Caco-2 (cell line): ENCODE results near the gene NUP35. TPM values are rescaled to one million over a fixed set of nuclear protein-coding genes. Genes with fewer than 3 reads are reported as not detected.

Source experiments
- BruUV-seq: library from RNA; stranded (reverse); fragments of 400-500 nt; replicated peaks from 2 replicates; lab custom pipeline; 2021; lab: Mats Ljungman, UMichigan
- CTCF ChIA-PET: fragments of 300-600 bp; sonication (Branson Sonifier 250); formaldehyde crosslinking; loops from one replicate; lab custom pipeline; 2022; ENCODE audit warnings: antibody characterized with exemption; lab: Charles Lee
- POLR2A ChIA-PET: fragments of 300-600 bp; sonication (Branson Sonifier 250); formaldehyde crosslinking; loops from one replicate; lab custom pipeline; 2022; ENCODE audit warnings: antibody characterized with exemption; lab: Charles Lee
- DNase-seq, 2 experiments: peaks; one replicate each; pipeline versions ENCODE4 v3.0.0 to v3.0.0-alpha.2; 2020 to 2022
- H3K27me3 ChIP-seq: replicated peaks from 2 replicates; pipeline ENCODE4 v1.6.0; 2011; ENCODE audit warnings: low read length; ENCODE audit not compliant: control insufficient read depth, insufficient read depth
- H3K36me3 ChIP-seq: 2 replicates; pipeline ENCODE4 v1.5.1; 2011; ENCODE audit warnings: low read length; ENCODE audit not compliant: control insufficient read depth, insufficient read depth
- H3K4me1 ChIP-seq: fragments of 250-450 bp; sonication (Bioruptor Pico); 2 replicates; pipeline ENCODE4 v1.5.1; 2020; ENCODE audit warnings: mild to moderate bottlenecking
- H3K4me3 ChIP-seq: 2 replicates; pipeline ENCODE4 v1.5.1; 2011; ENCODE audit warnings: low read depth, mild to moderate bottlenecking, control low read depth, low read length
- H3K9me3 ChIP-seq: fragments of 250-450 bp; sonication (Bioruptor Pico); 2 replicates; pipeline ENCODE4 v1.5.1; 2020; ENCODE audit warnings: mild to moderate bottlenecking, moderate library complexity
- H3K27ac Mint-ChIP-seq: one replicate; pipeline ENCODE4 v1.8.0; 2022; ENCODE audit warnings: mixed read lengths; ENCODE audit not compliant: unreplicated experiment
- H3K27me3 Mint-ChIP-seq: one replicate; pipeline ENCODE4 v1.8.0; 2022; ENCODE audit warnings: mixed read lengths; ENCODE audit not compliant: insufficient read depth, unreplicated experiment
- H3K36me3 Mint-ChIP-seq: one replicate; pipeline ENCODE4 v1.8.0; 2022; ENCODE audit warnings: mild to moderate bottlenecking, mixed read lengths; ENCODE audit not compliant: insufficient read depth, unreplicated experiment
- H3K4me1 Mint-ChIP-seq: one replicate; pipeline ENCODE4 v1.8.0; 2022; ENCODE audit warnings: low read depth, mixed read lengths; ENCODE audit not compliant: unreplicated experiment
- H3K4me3 Mint-ChIP-seq: one replicate; pipeline ENCODE4 v1.8.0; 2022; ENCODE audit warnings: mild to moderate bottlenecking, moderate library complexity, mixed read lengths; ENCODE audit not compliant: unreplicated experiment
- H3K9me3 Mint-ChIP-seq: one replicate; pipeline ENCODE4 v1.8.0; 2022; ENCODE audit warnings: mixed read lengths; ENCODE audit not compliant: unreplicated experiment
- CTCF ChIP-seq, 2 experiments: fragments of 200-600 bp in 1 of 2; IDR thresholded peaks; 1 replicate in 1 of 2; 2 replicates in 1 of 2; pipeline versions ENCODE4 v1.5.1 to v1.8.0; 2011 to 2022; ENCODE audit warnings: antibody characterized with exemption in 1 of 2, control low read depth in 1 of 2, inconsistent platforms in 1 of 2, low read depth in 1 of 2, low read length in 1 of 2, mild to moderate bottlenecking in 1 of 2, moderate library complexity in 1 of 2; ENCODE audit not compliant: insufficient read depth in 1 of 2, severe bottlenecking in 1 of 2, unreplicated experiment in 1 of 2
- intact Hi-C: fragments of 100-400 bp; cut with micrococcal nuclease; formaldehyde crosslinking; loops from one replicate; pipeline ENCODE4 v1.10.0; 2022; ENCODE audit not compliant: unreplicated experiment
- total RNA-seq: library from RNA; stranded (reverse); gene quantifications from 2 replicates; pipeline ENCODE4 v1.2.3, GENCODE V29; 2022

Gene NUP35
- total RNA-seq, 1 experiment from 2014 or later: 34.7 TPM

DNA sequence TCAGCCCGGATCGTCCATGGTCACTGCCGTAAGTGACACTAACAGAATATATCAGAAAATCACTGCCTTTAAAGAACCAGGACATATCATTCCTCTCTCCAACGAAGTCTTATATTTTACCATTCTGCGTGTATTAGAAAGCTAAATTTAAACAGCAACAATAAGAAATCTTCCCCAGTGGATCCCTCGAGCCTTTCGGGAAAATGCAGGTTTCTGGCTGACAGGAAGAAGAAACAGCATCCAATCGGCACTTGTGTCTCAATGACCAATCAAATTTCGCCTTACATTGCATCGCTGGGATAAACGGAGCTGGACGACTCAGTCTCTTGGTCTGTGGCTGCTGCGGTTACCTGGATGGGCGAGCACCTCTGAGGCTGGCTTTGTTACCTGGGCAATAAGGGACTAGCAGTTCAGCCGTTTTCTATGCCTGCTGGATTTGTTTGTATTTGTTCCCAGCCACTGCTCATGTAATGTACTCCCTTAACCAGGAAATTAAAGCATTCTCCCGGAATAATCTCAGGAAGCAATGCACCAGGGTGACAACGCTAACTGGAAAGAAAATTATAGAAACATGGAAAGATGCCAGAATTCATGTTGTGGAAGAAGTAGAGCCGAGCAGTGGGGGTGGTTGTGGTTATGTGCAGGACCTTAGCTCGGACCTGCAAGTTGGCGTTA, 45.6 kb upstream of the NUP35 start, which contains the start of gene DUSP19:
TSS of gene DUSP19 (plus strand) at position 284 of the 675 bp plus-strand sequence. CDS start at position 471, 187 bp downstream.
- Mint-ChIP-seq H3K4me3 (peak within 1 kb of the TSS; percentile 92), H3K36me3 (peaks cover 6% of the 10 kb centered on the region), H3K9me3 (no peaks in the 10 kb centered on the region), H3K4me1 (no peaks in the 10 kb centered on the region), H3K27ac (peak within 1 kb of the TSS; percentile 66), H3K27me3 (no peaks in the 10 kb centered on the region)
- H3K4me1 ChIP-seq: peaks cover 8% of the 10 kb centered on the region; the same call in 1 of the 2 replicates
- POLR2A ChIA-PET: interaction anchor here (0.6 to 1.0 kb wide), 2 partner anchors 46 to 560 kb away, joined by 3 to 11 read pairs; partner anchors contain the start of gene NUP35
- BruUV-seq: no TSS peak
- H3K27me3 ChIP-seq: no peaks in the 10 kb centered on the region
- intact Hi-C loops: loop anchor here (1.0 kb wide), 4 partner anchors 13 to 46 kb away; partner anchors contain the start of genes NCKAP1 and NUP35
- peak; percentile 97 for DNase-seq
- no peaks in the 10 kb centered on the region for H3K9me3 ChIP-seq
- peak within 1 kb of the TSS; percentile 53 for H3K4me3 ChIP-seq
- TF ChIP-seq CTCF (IDR thresholded peaks at IDR 0.05; ENCODE audit: insufficient read depth in 1 of 2, low read depth in 1 of 2, low read length in 1 of 2, severe bottlenecking in 1 of 2, unreplicated experiment in 1 of 2): no peak
- CTCF ChIA-PET: no interaction called here
- H3K36me3 ChIP-seq: no peaks in the 10 kb centered on the region

- H3K9me3 Mint-ChIP-seq: no peaks in the 10 kb centered on the region
- no peaks in the 10 kb centered on the region for H3K4me1 Mint-ChIP-seq
- Histone ChIP-seq H3K27me3 (no peaks in the 10 kb centered on the region), H3K4me1 (peaks cover 8% of the 10 kb centered on the region; the same call in 1 of the 2 replicates), H3K36me3 (no peaks in the 10 kb centered on the region), H3K9me3 (no peaks in the 10 kb centered on the region), H3K4me3 (peak overlapping the region; percentile 53)
- H3K27ac Mint-ChIP-seq: peak overlapping the region; percentile 66
- intact Hi-C loops: no loop called here
- ChIA-PET CTCF (no interaction called here), POLR2A (interaction anchor here (0.5 to 1.0 kb wide), 3 partner anchors 16 to 48 kb away, joined by 3 to 8 read pairs (median 4); partner anchors contain the start of gene NUP35)
- H3K36me3 Mint-ChIP-seq: peaks cover 6% of the 10 kb centered on the region
- BruUV-seq: TSS peak; percentile 91
- H3K4me3 Mint-ChIP-seq: peak overlapping the region; percentile 92
- DNase-seq: no peak
- no peaks in the 10 kb centered on the region for H3K27me3 Mint-ChIP-seq
- no peak for TF ChIP-seq CTCF (IDR thresholded peaks at IDR 0.05; ENCODE audit: insufficient read depth in 1 of 2, low read depth in 1 of 2, low read length in 1 of 2, severe bottlenecking in 1 of 2, unreplicated experiment in 1 of 2)
Measured at GRCh38 chr2:183079139-183079775, 45.0 kb upstream of the NUP35 start.

DNA sequence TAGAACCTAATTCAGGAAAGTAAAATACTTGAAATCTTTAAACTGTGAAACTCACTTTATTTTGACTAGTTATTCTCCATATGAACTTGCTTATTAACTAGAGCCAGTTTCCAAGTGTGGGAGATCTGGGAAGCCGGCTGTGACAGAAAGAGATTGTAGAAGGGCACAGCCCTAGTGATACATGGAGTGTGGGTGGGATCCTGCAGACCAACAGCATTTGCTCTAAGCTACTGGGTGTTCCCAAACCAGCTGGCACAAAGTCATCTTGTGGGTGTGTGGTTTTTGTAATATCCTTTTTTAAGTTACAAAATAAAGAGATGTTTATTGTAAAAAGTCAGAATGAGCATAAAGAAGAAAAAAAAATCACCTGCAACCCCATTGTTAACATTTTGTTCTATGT, 42.3 kb upstream of the NUP35 start:
- Mint-ChIP-seq H3K27me3 (no peaks in the 10 kb centered on the region), H3K9me3 (no peaks in the 10 kb centered on the region), H3K4me3 (no peak overlapping the region), H3K27ac (no peak overlapping the region), H3K4me1 (no peaks in the 10 kb centered on the region), H3K36me3 (peaks cover 6% of the 10 kb centered on the region)
- Histone ChIP-seq H3K4me3 (no peak overlapping the region), H3K9me3 (no peaks in the 10 kb centered on the region), H3K27me3 (no peaks in the 10 kb centered on the region), H3K4me1 (peaks cover 8% of the 10 kb centered on the region; the same call in 1 of the 2 replicates), H3K36me3 (no peaks in the 10 kb centered on the region)
- DNase-seq: no peak
- intact Hi-C loops: no loop called here
- POLR2A ChIA-PET: no interaction called here
- no TSS peak for BruUV-seq
- no peak for TF ChIP-seq CTCF (IDR thresholded peaks at IDR 0.05; ENCODE audit: insufficient read depth in 1 of 2, low read depth in 1 of 2, low read length in 1 of 2, severe bottlenecking in 1 of 2, unreplicated experiment in 1 of 2)
- CTCF ChIA-PET: no interaction called here
